CD8-positive, alpha-beta memory T cell (primary cell): ENCODE results near the gene IFT43. TPM values are rescaled to one million over a fixed set of nuclear protein-coding genes. Genes with fewer than 3 reads are reported as not detected.

Source experiments
- CTCF ChIA-PET: fragments of 350-600 bp; sonication (Branson Sonifier 250); formaldehyde crosslinking; loops from one replicate; lab custom pipeline; 2021; ENCODE audit warnings: antibody characterized with exemption; lab: Charles Lee
- POLR2A ChIA-PET: fragments of 350-600 bp; sonication (Branson Sonifier 250); formaldehyde crosslinking; loops from one replicate; lab custom pipeline; 2021; ENCODE audit warnings: antibody characterized with exemption; lab: Charles Lee
- DNase-seq, 5 donors: peaks; one replicate each; pipeline versions ENCODE4 v3.0.0 to v3.0.0-alpha.2; 2020 to 2022; ENCODE audit warnings: mixed read lengths in 1 of 5
- H3K27ac ChIP-seq: one replicate; pipeline ENCODE4 v1.7.0; 2013; ENCODE audit warnings: low read depth, mild to moderate bottlenecking, low read length, moderate library complexity
- H3K27me3 ChIP-seq: 2 replicates; pipeline ENCODE4 v1.7.0; 2013; ENCODE audit warnings: low read length, mild to moderate bottlenecking; ENCODE audit not compliant: insufficient read depth, poor library complexity, severe bottlenecking
- H3K36me3 ChIP-seq: 2 replicates; pipeline ENCODE4 v1.7.0; 2013; ENCODE audit warnings: mild to moderate bottlenecking, low read length, moderate library complexity; ENCODE audit not compliant: insufficient read depth
- H3K4me1 ChIP-seq: 2 replicates; pipeline ENCODE4 v1.7.0; 2013; ENCODE audit warnings: mild to moderate bottlenecking, low read length, moderate library complexity; ENCODE audit not compliant: insufficient read depth
- H3K4me3 ChIP-seq: 2 replicates; pipeline ENCODE4 v1.7.0; 2013; ENCODE audit warnings: mild to moderate bottlenecking, low read length
- H3K9me3 ChIP-seq: 2 replicates; pipeline ENCODE4 v1.7.0; 2013; ENCODE audit warnings: mild to moderate bottlenecking, low read length
- H3K27ac Mint-ChIP-seq, 8 donors: one replicate each; pipeline ENCODE4 v1.8.0; 2020 to 2021; ENCODE audit warnings: mixed read lengths in 8 of 8, mild to moderate bottlenecking in 6 of 8, inconsistent platforms in 3 of 8, moderate library complexity in 3 of 8
- H3K27me3 Mint-ChIP-seq, 2 donors: one replicate each; pipeline ENCODE4 v1.8.0; 2020 to 2021; ENCODE audit warnings: mixed read lengths in 2 of 2, mild to moderate bottlenecking in 1 of 2, moderate library complexity in 1 of 2
- H3K36me3 Mint-ChIP-seq, 3 donors: one replicate each; pipeline ENCODE4 v1.8.0; 2020 to 2021; ENCODE audit warnings: mixed read lengths in 3 of 3, inconsistent platforms in 1 of 3, mild to moderate bottlenecking in 1 of 3
- H3K4me1 Mint-ChIP-seq, 3 donors: one replicate each; pipeline ENCODE4 v1.8.0; 2020 to 2021; ENCODE audit warnings: mixed read lengths in 3 of 3, inconsistent platforms in 1 of 3, mild to moderate bottlenecking in 1 of 3
- H3K4me3 Mint-ChIP-seq, 7 donors: one replicate each; pipeline ENCODE4 v1.8.0; 2020 to 2021; ENCODE audit warnings: mixed read lengths in 7 of 7, mild to moderate bottlenecking in 6 of 7, moderate library complexity in 4 of 7, inconsistent platforms in 2 of 7
- H3K9me3 Mint-ChIP-seq, 5 donors: one replicate each; pipeline ENCODE4 v1.8.0; 2020 to 2022; ENCODE audit warnings: mixed read lengths in 5 of 5, mild to moderate bottlenecking in 3 of 5, moderate library complexity in 2 of 5, inconsistent platforms in 1 of 5
- polyA plus RNA-seq: library from polyadenylated mRNA; unstranded; fragments of 300-500 nt; fragmentation: Illumina TruSeq; gene quantifications from one replicate; pipeline ENCODE4 v1.2.3, GENCODE V29; 2021
- total RNA-seq, 2 experiments: library from RNA; stranded (reverse); gene quantifications; one replicate each; pipeline ENCODE4 v1.2.3, GENCODE V29; 2021

Gene IFT43
- total and polyA plus RNA-seq, 3 experiments from 2014 or later: 12.6 to 14.4 (median 14.2) TPM

DNA sequence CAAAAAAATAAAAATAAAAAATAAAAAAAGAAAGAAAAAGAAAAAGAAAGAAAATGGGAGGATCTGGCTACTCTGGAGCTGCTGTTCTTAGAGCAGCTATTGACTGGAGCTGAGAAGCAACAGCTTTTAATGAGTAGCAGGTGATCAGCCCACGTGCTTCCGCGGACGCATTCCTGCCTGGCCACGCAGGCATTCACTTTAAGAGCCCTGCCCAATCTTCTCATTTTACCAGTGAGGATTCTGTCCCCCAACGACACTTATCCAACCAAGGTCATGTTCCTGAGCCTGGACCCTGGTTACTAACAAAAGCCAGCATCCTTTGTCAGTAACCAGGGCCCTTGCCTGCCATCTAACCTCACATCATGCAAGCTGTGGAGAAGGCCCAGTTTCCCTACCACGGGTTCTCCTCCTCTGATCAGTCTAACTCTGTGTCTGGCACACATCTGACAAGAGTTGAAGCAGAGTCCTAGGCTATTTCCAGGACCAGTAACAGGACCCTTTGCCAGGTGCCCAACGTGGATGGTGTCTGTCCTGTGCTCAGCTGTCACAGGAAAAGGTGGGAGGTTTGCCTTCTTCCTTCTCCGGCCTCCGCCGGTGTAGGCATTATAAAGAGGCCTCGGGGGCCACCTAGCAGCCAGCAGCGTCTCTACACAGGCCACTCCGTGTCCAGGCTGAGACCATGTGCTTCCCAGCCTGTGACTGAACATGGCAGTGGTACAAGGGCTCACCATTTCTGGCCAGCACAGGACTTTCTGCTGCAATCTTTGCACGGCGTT is 105.2 kb downstream of the IFT43 start:
- Histone ChIP-seq H3K36me3 (no peaks in the 10 kb centered on the region), H3K9me3 (no peaks in the 10 kb centered on the region), H3K27me3 (no peaks in the 10 kb centered on the region), H3K4me3 (no peak overlapping the region), H3K4me1 (no peaks in the 10 kb centered on the region), H3K27ac (no peak overlapping the region)
- Mint-ChIP-seq H3K27ac (no peak overlapping the region), H3K9me3 (no peaks in the 10 kb centered on the region), H3K27me3 (no peaks in the 10 kb centered on the region), H3K4me1 (no peaks in the 10 kb centered on the region), H3K36me3 (no peaks in the 10 kb centered on the region), H3K4me3 (no peak overlapping the region)
- ChIA-PET POLR2A (no interaction called here), CTCF (no interaction called here)
- DNase-seq: no peak

GRCh38 chr14:76093077-76093476 is 107.5 kb downstream of the IFT43 start:
- POLR2A ChIA-PET: no interaction called here
- no peaks in the 10 kb centered on the region for H3K9me3 ChIP-seq
- no peak overlapping the region for H3K27ac Mint-ChIP-seq
- no peak overlapping the region for H3K4me3 Mint-ChIP-seq
- H3K4me3 ChIP-seq: no peak overlapping the region
- H3K27ac ChIP-seq: no peak overlapping the region
- CTCF ChIA-PET: no interaction called here
- no peaks in the 10 kb centered on the region for H3K9me3 Mint-ChIP-seq
- no peak for DNase-seq
- no peaks in the 10 kb centered on the region for H3K36me3 Mint-ChIP-seq
- peaks cover 0 to 3% of the 10 kb centered on the region in 2 donors for H3K27me3 Mint-ChIP-seq
- no peaks in the 10 kb centered on the region for H3K36me3 ChIP-seq
- H3K27me3 ChIP-seq: no peaks in the 10 kb centered on the region
- no peaks in the 10 kb centered on the region for H3K4me1 Mint-ChIP-seq
- no peaks in the 10 kb centered on the region for H3K4me1 ChIP-seq

GRCh38 chr14:76096257-76096656 is 110.7 kb downstream of the IFT43 start:
- no peaks in the 10 kb centered on the region for H3K36me3 Mint-ChIP-seq
- POLR2A ChIA-PET: no interaction called here
- H3K27ac ChIP-seq: no peak overlapping the region
- H3K4me1 Mint-ChIP-seq: no peaks in the 10 kb centered on the region
- no peaks in the 10 kb centered on the region for H3K27me3 ChIP-seq
- CTCF ChIA-PET: no interaction called here
- H3K27me3 Mint-ChIP-seq: peaks cover 3 to 5% of the 10 kb centered on the region in 2 donors
- H3K4me3 ChIP-seq: no peak overlapping the region
- no peak overlapping the region for H3K4me3 Mint-ChIP-seq
- no peaks in the 10 kb centered on the region for H3K9me3 ChIP-seq
- H3K9me3 Mint-ChIP-seq: no peaks in the 10 kb centered on the region
- H3K27ac Mint-ChIP-seq: no peak overlapping the region
- DNase-seq: no peak
- no peaks in the 10 kb centered on the region for H3K4me1 ChIP-seq
- H3K36me3 ChIP-seq: no peaks in the 10 kb centered on the region

GRCh38 chr14:76097547-76097946 is 112.0 kb downstream of the IFT43 start:
- no peaks in the 10 kb centered on the region for H3K36me3 Mint-ChIP-seq
- no peak for DNase-seq
- H3K9me3 Mint-ChIP-seq: no peaks in the 10 kb centered on the region
- no peak overlapping the region for H3K4me3 Mint-ChIP-seq
- H3K27me3 ChIP-seq: no peaks in the 10 kb centered on the region
- no peak overlapping the region for H3K27ac Mint-ChIP-seq
- no peak overlapping the region for H3K4me3 ChIP-seq
- H3K27ac ChIP-seq: no peak overlapping the region
- no peaks in the 10 kb centered on the region for H3K4me1 ChIP-seq
- ChIA-PET POLR2A (no interaction called here), CTCF (interaction anchor here (1.0 kb wide), 1 partner anchor 11 kb away, joined by 4 read pairs; no protein-coding TSS in a partner anchor)
- no peaks in the 10 kb centered on the region for H3K9me3 ChIP-seq
- H3K4me1 Mint-ChIP-seq: no peaks in the 10 kb centered on the region
- peaks cover 7 to 8% of the 10 kb centered on the region in 2 donors for H3K27me3 Mint-ChIP-seq
- H3K36me3 ChIP-seq: no peaks in the 10 kb centered on the region

GRCh38 chr14:76098047-76098446 is 112.5 kb downstream of the IFT43 start:
- Mint-ChIP-seq H3K27ac (no peak overlapping the region), H3K4me1 (no peaks in the 10 kb centered on the region), H3K36me3 (no peaks in the 10 kb centered on the region), H3K9me3 (no peaks in the 10 kb centered on the region), H3K4me3 (no peak overlapping the region), H3K27me3 (peaks cover 8 to 12% of the 10 kb centered on the region in 2 donors)
- no peak overlapping the region for H3K27ac ChIP-seq
- no peak overlapping the region for H3K4me3 ChIP-seq
- H3K36me3 ChIP-seq: no peaks in the 10 kb centered on the region
- POLR2A ChIA-PET: no interaction called here
- no peaks in the 10 kb centered on the region for H3K9me3 ChIP-seq
- no peaks in the 10 kb centered on the region for H3K27me3 ChIP-seq
- CTCF ChIA-PET: interaction anchor here (1.0 kb wide), 1 partner anchor 11 kb away, joined by 4 read pairs; no protein-coding TSS in a partner anchor
- DNase-seq: no peak
- H3K4me1 ChIP-seq: no peaks in the 10 kb centered on the region

- Histone ChIP-seq H3K4me1 (no peaks in the 10 kb centered on the region), H3K27me3 (no peaks in the 10 kb centered on the region), H3K27ac (no peak overlapping the region), H3K36me3 (no peaks in the 10 kb centered on the region), H3K9me3 (no peaks in the 10 kb centered on the region), H3K4me3 (no peak overlapping the region)
- H3K27me3 Mint-ChIP-seq: peaks cover 13 to 16% of the 10 kb centered on the region in 2 donors
- ChIA-PET POLR2A (no interaction called here), CTCF (no interaction called here)
- peak overlapping the region in 1 of 8 donors; percentile 61 for H3K27ac Mint-ChIP-seq
- no peaks in the 10 kb centered on the region for H3K36me3 Mint-ChIP-seq
- no peak overlapping the region for H3K4me3 Mint-ChIP-seq
- no peaks in the 10 kb centered on the region for H3K4me1 Mint-ChIP-seq
- DNase-seq: no peak
- H3K9me3 Mint-ChIP-seq: no peaks in the 10 kb centered on the region
Observed at GRCh38 chr14:76098916-76099675, 113.5 kb downstream of the IFT43 start.

GRCh38 chr14:76100236-76100635 is 114.7 kb downstream of the IFT43 start:
- H3K4me1 Mint-ChIP-seq: no peaks in the 10 kb centered on the region
- Histone ChIP-seq H3K27me3 (no peaks in the 10 kb centered on the region), H3K4me3 (no peak overlapping the region), H3K4me1 (no peaks in the 10 kb centered on the region), H3K36me3 (no peaks in the 10 kb centered on the region), H3K27ac (no peak overlapping the region), H3K9me3 (no peaks in the 10 kb centered on the region)
- ChIA-PET POLR2A (no interaction called here), CTCF (no interaction called here)
- H3K27me3 Mint-ChIP-seq: peaks cover 14 to 16% of the 10 kb centered on the region in 2 donors
- H3K27ac Mint-ChIP-seq: no peak overlapping the region
- no peak overlapping the region for H3K4me3 Mint-ChIP-seq
- H3K9me3 Mint-ChIP-seq: no peaks in the 10 kb centered on the region
- no peaks in the 10 kb centered on the region for H3K36me3 Mint-ChIP-seq
- no peak for DNase-seq
